PFSK-1 (cell line): Measurements from ENCODE around the gene MC5R. TPM values are rescaled to one million over a fixed set of nuclear protein-coding genes. Genes with fewer than 3 reads are reported as not detected.

ENCODE experiments used
- FOXP2 ChIP-seq: optimal IDR thresholded peaks from 2 replicates; pipeline ENCODE3; 2011; ENCODE audit warnings: borderline replicate concordance, control low read depth, inconsistent platforms; ENCODE audit not compliant: insufficient read depth; ENCODE audit errors: extremely low read length, extremely low read depth
- POLR2AphosphoS5 ChIP-seq: IDR thresholded peaks from 2 replicates; pipeline ENCODE4 v1.6.1; 2012; ENCODE audit warnings: low read depth, mild to moderate bottlenecking, control low read depth, low read length, moderate library complexity
- REST ChIP-seq, 2 experiments: IDR thresholded peaks; 2 replicates each; pipeline versions ENCODE4 v1.6.1 to v1.8.0; 2011 to 2012; ENCODE audit warnings: low read depth in 2 of 2, low read length in 2 of 2, control low read depth in 1 of 2, inconsistent platforms in 1 of 2, mild to moderate bottlenecking in 1 of 2, moderate library complexity in 1 of 2; ENCODE audit not compliant: insufficient read depth in 1 of 2
- SIN3A ChIP-seq: IDR thresholded peaks from 2 replicates; pipeline ENCODE4 v1.6.1; 2012; ENCODE audit warnings: mild to moderate bottlenecking, low read length, moderate library complexity, borderline replicate concordance; ENCODE audit not compliant: insufficient read depth
- TAF1 ChIP-seq: IDR thresholded peaks from 2 replicates; pipeline ENCODE4 v1.6.1; 2012; ENCODE audit warnings: low read length, control low read depth, borderline replicate concordance; ENCODE audit not compliant: insufficient read depth
- polyA plus RNA-seq: library from polyadenylated mRNA; unstranded; fragments of >200 nt; gene quantifications from one replicate; pipeline ENCODE4 v1.2.1, GENCODE V29; 2012; ENCODE audit warnings: low read depth, missing spikeins; ENCODE audit not compliant: insufficient read length

Gene MC5R
- polyA plus RNA-seq, result not detected

- TF ChIP-seq REST (IDR thresholded peaks at IDR 0.05; ENCODE audit: insufficient read depth in 1 of 2, low read depth in 2 of 2, low read length in 2 of 2) (no peak), SIN3A (no peak), FOXP2 (no peak), POLR2AphosphoS5 (no peak), TAF1 (no peak)
Observed at GRCh38 chr18:13823707-13824395, at the start of gene MC5R. TSS of gene MC5R (plus strand) at chr18:13824149. CDS start at chr18:13825766, 1,617 bp downstream.

- TF ChIP-seq FOXP2 (no peak), TAF1 (no peak), REST (IDR thresholded peaks at IDR 0.05; ENCODE audit: insufficient read depth in 1 of 2, low read depth in 2 of 2, low read length in 2 of 2) (no peak), SIN3A (no peak), POLR2AphosphoS5 (no peak)
Observed at GRCh38 chr18:13775058-13775457, 48.9 kb upstream of the MC5R start.

GRCh38 chr18:13791181-13791580 is 32.8 kb upstream of the MC5R start:
- TF ChIP-seq SIN3A (no peak), TAF1 (no peak), FOXP2 (no peak), POLR2AphosphoS5 (no peak), REST (IDR thresholded peaks at IDR 0.05; ENCODE audit: insufficient read depth in 1 of 2, low read depth in 2 of 2, low read length in 2 of 2) (no peak)

GRCh38 chr18:13793819-13794218 is 30.1 kb upstream of the MC5R start:
- TF ChIP-seq POLR2AphosphoS5, result no peak

GRCh38 chr18:13796515-13796914 is 27.4 kb upstream of the MC5R start:
- TF ChIP-seq TAF1 (no peak), SIN3A (no peak), FOXP2 (no peak)

GRCh38 chr18:13797157-13797611 is 26.8 kb upstream of the MC5R start:
- TF ChIP-seq FOXP2 (no peak), SIN3A (no peak), REST (IDR thresholded peaks at IDR 0.05; ENCODE audit: insufficient read depth in 1 of 2, low read depth in 2 of 2, low read length in 2 of 2) (no peak), POLR2AphosphoS5 (no peak), TAF1 (no peak)
